H1 (cell line): Measurements from ENCODE around the gene SPINDOC. TPM values are rescaled to one million over a fixed set of nuclear protein-coding genes. Genes with fewer than 3 reads are reported as not detected.

Source experiments
- CTCF ChIA-PET: fragments of 300-600 bp; sonication (Branson Sonifier 250); formaldehyde crosslinking; loops from one replicate; lab custom pipeline; 2021; ENCODE audit not compliant: partially characterized antibody; lab: Charles Lee
- POLR2A ChIA-PET: fragments of 300-600 bp; sonication (Branson Sonifier 250); formaldehyde crosslinking; loops from one replicate; lab custom pipeline; 2021; ENCODE audit warnings: inconsistent platforms; ENCODE audit not compliant: partially characterized antibody; lab: Charles Lee
- DNase-seq, 2 experiments: peaks; one replicate each; pipeline versions ENCODE4 v3.0.0 to v3.0.0-alpha.2; 2010 to 2022; ENCODE audit warnings: low spot score in 2 of 2, low read depth in 1 of 2, mixed read lengths in 1 of 2
- FAIRE-seq: peaks from 2 replicates; lab custom pipeline; 2011; peaks lifted over from hg19 to GRCh38; lab: Jason Lieb, UNC
- H2AFZ ChIP-seq: 2 replicates; pipeline ENCODE4 v1.8.1; 2012; ENCODE audit warnings: low read length, inconsistent platforms
- H2AK5ac ChIP-seq: 2 replicates; pipeline ENCODE4 v1.6.1; 2013; ENCODE audit warnings: low read depth, low read length
- H2BK120ac ChIP-seq: replicated peaks from 2 replicates; pipeline ENCODE3; 2013; ENCODE audit warnings: low read depth, low read length, inconsistent platforms
- H2BK12ac ChIP-seq: 2 replicates; pipeline ENCODE4 v1.6.1; 2013; ENCODE audit warnings: low read depth, low read length
- H2BK15ac ChIP-seq: 2 replicates; pipeline ENCODE4 v1.6.1; 2013; ENCODE audit warnings: low read length
- H2BK20ac ChIP-seq: 2 replicates; pipeline ENCODE4 v1.6.1; 2013; ENCODE audit warnings: low read length
- H2BK5ac ChIP-seq: 2 replicates; pipeline ENCODE4 v1.6.1; 2013; ENCODE audit warnings: low read depth, low read length
- H3K14ac ChIP-seq: 2 replicates; pipeline ENCODE4 v1.6.1; 2013; ENCODE audit warnings: inconsistent platforms; ENCODE audit not compliant: insufficient read length
- H3K18ac ChIP-seq: 2 replicates; pipeline ENCODE4 v1.6.1; 2013; ENCODE audit warnings: low read length; ENCODE audit errors: extremely low read depth
- H3K23ac ChIP-seq: 2 replicates; pipeline ENCODE4 v1.6.1; 2013; ENCODE audit warnings: inconsistent platforms; ENCODE audit not compliant: insufficient read length
- H3K23me2 ChIP-seq: 2 replicates; pipeline ENCODE4 v1.6.1; 2013; ENCODE audit warnings: low read depth, low read length
- H3K27ac ChIP-seq: 2 replicates; pipeline ENCODE4 v1.6.1; 2011; ENCODE audit warnings: low read depth, low read length, inconsistent platforms
- H3K27me3 ChIP-seq, 4 experiments: replicated peaks in 1 of 4; 1 replicate in 1 of 4; 2 replicates in 3 of 4; pipeline versions ENCODE4 v1.6.1 to v1.8.1; 2011 to 2013; ENCODE audit warnings: low read length in 3 of 4, mild to moderate bottlenecking in 3 of 4, inconsistent platforms in 2 of 4, mixed read lengths in 2 of 4, moderate library complexity in 1 of 4; ENCODE audit not compliant: control insufficient read depth in 3 of 4, insufficient read depth in 3 of 4; ENCODE audit errors: extremely low read depth in 1 of 4
- H3K36me3 ChIP-seq, 4 experiments: 2 replicates each; pipeline versions ENCODE4 v1.6.1 to v1.8.1; 2011 to 2013; ENCODE audit warnings: mild to moderate bottlenecking in 4 of 4, low read length in 3 of 4, moderate library complexity in 2 of 4, control low read depth in 1 of 4, inconsistent platforms in 1 of 4; ENCODE audit not compliant: insufficient read depth in 4 of 4, control insufficient read depth in 2 of 4
- H3K4ac ChIP-seq: replicated peaks from 2 replicates; pipeline ENCODE3; 2013; ENCODE audit warnings: low read length, low read depth, mixed read lengths, inconsistent platforms; ENCODE audit not compliant: insufficient read length
- H3K4me1 ChIP-seq, 4 experiments: replicated peaks in 1 of 4; 1 replicate in 1 of 4; 2 replicates in 3 of 4; pipeline versions ENCODE4 v1.6.1 to v1.8.1; 2011 to 2013; ENCODE audit warnings: low read length in 3 of 4, inconsistent platforms in 2 of 4, mixed read lengths in 1 of 4; ENCODE audit not compliant: insufficient read depth in 4 of 4, control insufficient read depth in 3 of 4
- H3K4me2 ChIP-seq, 2 experiments: 2 replicates each; pipeline versions ENCODE4 v1.6.1 to v1.8.1; 2011 to 2013; ENCODE audit warnings: low read depth in 2 of 2, low read length in 2 of 2, control low read depth in 1 of 2, inconsistent platforms in 1 of 2, mild to moderate bottlenecking in 1 of 2; ENCODE audit not compliant: insufficient read depth in 1 of 2
- H3K4me3 ChIP-seq, 4 experiments: fragments of 200-600, 300-600 bp in 1 of 4; sonication (generic), shearing (Covaris generic), sonication (Bioruptor Twin) in 1 of 4; 2 replicates each; pipeline versions ENCODE4 v1.5.1 to v1.8.1; 2011 to 2016; ENCODE audit warnings: low read length in 4 of 4, low read depth in 3 of 4, control low read depth in 2 of 4, inconsistent platforms in 2 of 4, mild to moderate bottlenecking in 2 of 4, mixed read lengths in 1 of 4, moderate library complexity in 1 of 4; ENCODE audit not compliant: insufficient read depth in 2 of 4; ENCODE audit errors: extremely low read depth in 1 of 4
- H3K56ac ChIP-seq: replicated peaks from 2 replicates; pipeline ENCODE3; 2013; ENCODE audit warnings: low read depth, mild to moderate bottlenecking, mixed read lengths, low read length, inconsistent platforms; ENCODE audit not compliant: insufficient read length
- H3K79me1 ChIP-seq: 2 replicates; pipeline ENCODE4 v1.6.1; 2013; ENCODE audit warnings: low read depth, low read length, control low read depth
- H3K79me2 ChIP-seq, 2 experiments: 2 replicates each; pipeline versions ENCODE4 v1.6.1 to v1.8.1; 2012 to 2013; ENCODE audit warnings: low read length in 2 of 2, mild to moderate bottlenecking in 2 of 2, inconsistent platforms in 1 of 2; ENCODE audit not compliant: insufficient read depth in 2 of 2, control insufficient read depth in 1 of 2
- H3K9ac ChIP-seq, 4 experiments: replicated peaks in 1 of 4; 1 replicate in 1 of 4; 2 replicates in 3 of 4; pipeline versions ENCODE4 v1.6.1 to v1.8.1; 2011 to 2013; ENCODE audit warnings: low read depth in 3 of 4, low read length in 3 of 4, control low read depth in 2 of 4, mild to moderate bottlenecking in 2 of 4, moderate library complexity in 2 of 4, inconsistent platforms in 1 of 4; ENCODE audit errors: extremely low read depth in 1 of 4
- H3K9me3 ChIP-seq, 2 experiments: 2 replicates each; pipeline versions ENCODE4 v1.6.1 to v1.8.1; 2012 to 2013; ENCODE audit warnings: mild to moderate bottlenecking in 2 of 2, moderate library complexity in 2 of 2, control low read depth in 1 of 2, inconsistent platforms in 1 of 2, low read depth in 1 of 2, low read length in 1 of 2, mixed read lengths in 1 of 2; ENCODE audit not compliant: insufficient read depth in 2 of 2
- H4K20me1 ChIP-seq, 2 experiments: replicated peaks in 1 of 2; 2 replicates each; pipeline versions ENCODE3 to v1.8.1; 2011 to 2013; ENCODE audit warnings: inconsistent platforms in 2 of 2, low read length in 2 of 2, mild to moderate bottlenecking in 1 of 2; ENCODE audit not compliant: insufficient read depth in 2 of 2, control insufficient read depth in 1 of 2
- H4K5ac ChIP-seq: 2 replicates; pipeline ENCODE4 v1.6.1; 2013; ENCODE audit warnings: low read length, low read depth, mixed read lengths, inconsistent platforms; ENCODE audit not compliant: insufficient read length
- H4K8ac ChIP-seq: 2 replicates; pipeline ENCODE4 v1.8.0; 2013; ENCODE audit warnings: mild to moderate bottlenecking, moderate library complexity, low read length, inconsistent platforms; ENCODE audit not compliant: insufficient read depth; ENCODE audit errors: extremely low read depth
- H4K91ac ChIP-seq: replicated peaks from 2 replicates; pipeline ENCODE3; 2013; ENCODE audit warnings: low read length, mixed read lengths, inconsistent platforms; ENCODE audit not compliant: insufficient read length
- BCL11A ChIP-seq, 2 experiments: IDR thresholded peaks; one replicate each; pipeline ENCODE4 v1.6.1; 2011; ENCODE audit warnings: low read depth in 2 of 2, low read length in 2 of 2, mild to moderate bottlenecking in 2 of 2
- CREB1 ChIP-seq: IDR thresholded peaks from 2 replicates; pipeline ENCODE4 v1.6.1; 2012; ENCODE audit warnings: inconsistent platforms
- POLR2A ChIP-seq, 2 experiments: IDR thresholded peaks; 1 replicate in 1 of 2; 2 replicates in 1 of 2; pipeline ENCODE4 v1.6.1; 2011; ENCODE audit warnings: low read depth in 2 of 2, low read length in 2 of 2, mild to moderate bottlenecking in 2 of 2; ENCODE audit errors: control extremely low read depth in 1 of 2
- RFX5 ChIP-seq: IDR thresholded peaks from 2 replicates; pipeline ENCODE4 v1.6.1; 2011; ENCODE audit warnings: low read depth, low read length, improper control_type of control experiment, borderline replicate concordance
- SIX5 ChIP-seq: IDR thresholded peaks from 2 replicates; pipeline ENCODE4 v1.6.1; 2011; ENCODE audit warnings: mild to moderate bottlenecking, low read depth, low read length
- SP4 ChIP-seq: IDR thresholded peaks from 2 replicates; pipeline ENCODE4 v1.6.1; 2012; ENCODE audit warnings: low read length, inconsistent platforms
- TBP ChIP-seq: IDR thresholded peaks from 2 replicates; pipeline ENCODE4 v1.6.1; 2011; ENCODE audit warnings: low read depth, low read length, improper control_type of control experiment
- WGBS, 2 experiments: shearing (Covaris generic) in 1 of 2; methylation state at CpG; one replicate each; pipeline versions ENCODE4 v1.1.6 to v1.1.7; 2013 to 2015; ENCODE audit warnings: low lambda C conversion rate in 2 of 2, mixed read lengths in 2 of 2, inconsistent platforms in 1 of 2, low coverage in 1 of 2, missing lambda C conversion rate in 1 of 2; ENCODE audit not compliant: insufficient replicate concordance in 2 of 2, insufficient coverage in 1 of 2, insufficient read length in 1 of 2; ENCODE audit errors: extremely low coverage in 1 of 2, missing lambda C conversion rate in 1 of 2; 5-methylcytosine and 5-hydroxymethylcytosine counted together
- polyA plus RNA-seq, 7 experiments: library from polyadenylated mRNA; depleted of rRNA in 3 of 7; stranded (reverse) in 5 of 7; unstranded in 2 of 7; fragments of >200 nt in 5 of 7; fragments of 200-250 nt in 2 of 7; gene quantifications; 1 replicate in 5 of 7; 2 replicates in 1 of 7; 4 replicates in 1 of 7; pipeline versions ENCODE4 v1.2.1 to v1.2.3, GENCODE V29; 2011 to 2013; ENCODE audit warnings: missing spikeins in 2 of 7, mixed read lengths in 2 of 7
- total RNA-seq: library from RNA; stranded (reverse); fragmentation: NEBNext Ultra II Directional; extraction: Animal tissue kit (Norgen Biotek cat#: 25700); gene quantifications from 2 replicates; pipeline ENCODE4 v1.2.1, GENCODE V29; 2021
- TF ChIP-seq, protein P1 (sequence below): IDR thresholded peaks from 2 replicates; pipeline ENCODE4 v1.6.1; 2012; ENCODE audit warnings: inconsistent platforms

Gene SPINDOC
- total and polyA plus RNA-seq, 2 of the 8 experiments (the other 6 are each of a cell fraction or from before 2014, with no cell fraction given), result 78.7 to 99.7 TPM

GRCh38 chr11:63804259-63804658 lies 9.0 kb upstream of the SPINDOC start:
- no peaks in the 10 kb centered on the region for H3K4me1 ChIP-seq
- no peak overlapping the region for H2BK15ac ChIP-seq
- H3K79me1 ChIP-seq, result no peaks in the 10 kb centered on the region; the same call in 1 of the 2 replicates
- H3K4ac ChIP-seq, result no peak overlapping the region
- H4K8ac ChIP-seq, result no peak overlapping the region
- no peak for FAIRE-seq
- no peak overlapping the region for H3K4me2 ChIP-seq
- no peak overlapping the region for H3K4me3 ChIP-seq
- H2AK5ac ChIP-seq, result no peak overlapping the region
- no peaks in the 10 kb centered on the region for H4K20me1 ChIP-seq
- no peaks in the 10 kb centered on the region for H3K9me3 ChIP-seq
- H3K23ac ChIP-seq, result no peak overlapping the region
- no peak overlapping the region for H2BK5ac ChIP-seq
- H3K27me3 ChIP-seq, result no peaks in the 10 kb centered on the region
- POLR2A ChIA-PET, result interaction anchor here (0.5 to 1.5 kb wide), 4 partner anchors 10 to 613 kb away, joined by 3 read pairs; no protein-coding TSS in a partner anchor
- no peak overlapping the region for H3K56ac ChIP-seq
- no peak overlapping the region for H2AFZ ChIP-seq
- no peaks in the 10 kb centered on the region for H3K36me3 ChIP-seq
- H4K5ac ChIP-seq, result no peak overlapping the region
- H3K23me2 ChIP-seq, result no peaks in the 10 kb centered on the region
- CTCF ChIA-PET, result interaction anchor here (1.1 to 1.3 kb wide), 2 partner anchors 31 to 97 kb away, joined by 3 to 5 read pairs; no protein-coding TSS in a partner anchor
- no peak overlapping the region for H4K91ac ChIP-seq
- H3K9ac ChIP-seq, result no peak overlapping the region
- no peak overlapping the region for H2BK120ac ChIP-seq
- H3K27ac ChIP-seq, result no peak overlapping the region
- H2BK12ac ChIP-seq, result no peak overlapping the region
- H3K14ac ChIP-seq, result no peak overlapping the region
- H3K18ac ChIP-seq, result no peak overlapping the region
- DNase-seq, result no peak
- 93% methylated on average over 6 of the region's 6 CpGs; no CpG with 5 or more reads in 1 of the 2 experiments for WGBS, 2 experiments
- no peaks in the 10 kb centered on the region for H3K79me2 ChIP-seq
- H2BK20ac ChIP-seq, result no peak overlapping the region
- no peak for TF ChIP-seq SIX5
- no peak for TF ChIP-seq CREB1
- no peak for TF ChIP-seq BCL11A (IDR thresholded peaks at IDR 0.05; ENCODE audit: low read depth in 2 of 2, low read length in 2 of 2)
- TF ChIP-seq, protein P1, sequence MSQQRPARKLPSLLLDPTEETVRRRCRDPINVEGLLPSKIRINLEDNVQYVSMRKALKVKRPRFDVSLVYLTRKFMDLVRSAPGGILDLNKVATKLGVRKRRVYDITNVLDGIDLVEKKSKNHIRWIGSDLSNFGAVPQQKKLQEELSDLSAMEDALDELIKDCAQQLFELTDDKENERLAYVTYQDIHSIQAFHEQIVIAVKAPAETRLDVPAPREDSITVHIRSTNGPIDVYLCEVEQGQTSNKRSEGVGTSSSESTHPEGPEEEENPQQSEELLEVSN, result no peak
- TF ChIP-seq TBP, result no peak
- TF ChIP-seq SP4, result no peak
- TF ChIP-seq RFX5, result no peak
- TF ChIP-seq POLR2A (IDR thresholded peaks at IDR 0.05; ENCODE audit: control extremely low read depth in 1 of 2, low read depth in 2 of 2, low read length in 2 of 2), result no peak
